RWPE1 (cell line): ENCODE results near the gene OR8A1.

ENCODE experiments used
- CTCF ChIA-PET: fragments of 350-600 bp; sonication (Branson Sonifier 250); formaldehyde crosslinking; extraction: SDS; loops from one replicate; lab custom pipeline; 2021; lab: Yijun Ruan, JAX
- POLR2A ChIA-PET: fragments of 400-600 bp; formaldehyde crosslinking; extraction: SDS; loops from one replicate; lab custom pipeline; 2020; ENCODE audit warnings: antibody characterized with exemption; ENCODE audit not compliant: low non-redundant PET; lab: Yijun Ruan, JAX
- DNase-seq: peaks from one replicate; pipeline ENCODE4 v3.0.0; 2012; ENCODE audit warnings: low spot score
- H3K27ac ChIP-seq: fragments of 450-650 bp; 2 replicates; pipeline ENCODE4 v1.5.1; 2017
- CTCF ChIP-seq: fragments of 450-650 bp; conservative IDR thresholded peaks from 2 replicates; pipeline ENCODE4 v1.5.1; 2017; ENCODE audit warnings: low read depth, mild to moderate bottlenecking

OR8A1 gene

DNA sequence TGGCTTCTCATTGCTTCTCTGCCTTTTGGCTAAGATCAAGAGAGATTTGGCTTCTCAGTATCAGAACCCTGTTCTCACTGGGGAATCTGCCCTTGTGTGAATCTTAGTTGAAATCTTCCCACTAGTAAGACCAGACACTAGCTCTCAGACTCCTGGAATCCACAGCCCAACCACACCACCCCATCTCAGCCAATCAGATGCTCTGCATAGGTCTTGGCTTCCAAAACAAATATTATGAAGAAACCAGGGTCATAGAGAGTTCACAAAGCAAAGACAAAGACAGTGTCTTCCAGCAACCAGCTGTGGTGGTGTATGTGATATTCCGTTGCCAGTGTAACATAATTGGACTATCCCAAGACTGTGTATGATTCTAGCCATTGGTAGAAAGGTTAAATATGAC lies 31.8 kb upstream of the OR8A1 start:
- DNase-seq, result no peak
- ChIA-PET POLR2A (no interaction called here), CTCF (no interaction called here)
- H3K27ac ChIP-seq, result no peak overlapping the region
- no peak for TF ChIP-seq CTCF

- H3K27ac ChIP-seq, result no peak overlapping the region
- POLR2A ChIA-PET, result no interaction called here
- no peak for DNase-seq
- TF ChIP-seq CTCF, result no peak
- CTCF ChIA-PET, result no interaction called here
Measured at GRCh38 chr11:124541204-124541603, 28.6 kb upstream of the OR8A1 start.

- no peak overlapping the region for H3K27ac ChIP-seq
- CTCF ChIA-PET, result interaction anchor here (0.6 to 1.0 kb wide), 2 partner anchors 43 to 82 kb away, joined by 3 read pairs; no protein-coding TSS in a partner anchor
- no peak for DNase-seq
- POLR2A ChIA-PET, result no interaction called here
- TF ChIP-seq CTCF, result no peak
Measured at GRCh38 chr11:124543145-124543544, 26.7 kb upstream of the OR8A1 start.

DNA sequence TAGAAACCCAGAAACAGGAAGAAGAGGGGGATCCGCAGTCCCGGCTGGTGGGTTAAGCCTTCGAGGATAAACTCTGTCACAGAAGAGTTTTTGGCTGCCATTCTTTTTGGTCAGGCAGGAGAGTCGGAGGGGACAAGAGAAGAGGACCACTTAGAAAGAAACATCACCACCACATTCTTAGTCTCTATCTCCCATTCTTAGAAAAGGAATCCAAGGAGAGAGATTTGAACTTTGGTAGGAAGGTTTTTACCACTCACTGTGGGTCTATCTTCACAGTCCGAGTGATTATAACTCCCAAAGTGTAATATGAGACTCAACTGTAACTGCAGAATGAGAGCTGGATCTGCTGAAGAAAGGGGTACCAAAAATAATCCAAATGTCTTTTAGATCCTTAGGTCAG lies 26.2 kb upstream of the OR8A1 start, which contains the start of gene OR8B12:
OR8B12 (minus strand) TSS at position 101 of the 400 bp plus-strand sequence; CDS start at position 101, 0 bp downstream.
- no peak for DNase-seq
- ChIA-PET CTCF (no interaction called here), POLR2A (no interaction called here)
- no peak for TF ChIP-seq CTCF
- H3K27ac ChIP-seq, result no peak within 1 kb of the TSS

DNA sequence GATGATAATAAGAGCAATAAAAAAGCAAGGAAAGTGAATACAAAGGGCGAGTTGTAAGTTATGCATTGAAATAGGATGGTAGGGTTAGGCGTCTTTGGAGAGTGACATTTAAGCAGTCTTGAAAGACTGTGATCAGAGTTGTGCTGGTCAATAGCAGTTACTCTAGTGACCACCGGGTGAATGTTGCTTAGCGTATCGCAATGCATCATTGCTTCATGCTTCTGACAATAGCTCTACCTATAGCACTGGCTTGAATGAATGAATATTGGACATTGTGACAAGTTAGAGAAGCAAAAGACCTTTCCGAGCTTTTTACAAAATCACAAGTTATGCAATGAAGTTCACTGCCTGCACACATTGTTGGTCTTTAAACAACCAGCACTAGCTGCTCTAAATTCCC lies 18.6 kb upstream of the OR8A1 start:
- DNase-seq, result no peak
- ChIA-PET POLR2A (no interaction called here), CTCF (no interaction called here)
- TF ChIP-seq CTCF, result no peak
- no peak overlapping the region for H3K27ac ChIP-seq

DNA sequence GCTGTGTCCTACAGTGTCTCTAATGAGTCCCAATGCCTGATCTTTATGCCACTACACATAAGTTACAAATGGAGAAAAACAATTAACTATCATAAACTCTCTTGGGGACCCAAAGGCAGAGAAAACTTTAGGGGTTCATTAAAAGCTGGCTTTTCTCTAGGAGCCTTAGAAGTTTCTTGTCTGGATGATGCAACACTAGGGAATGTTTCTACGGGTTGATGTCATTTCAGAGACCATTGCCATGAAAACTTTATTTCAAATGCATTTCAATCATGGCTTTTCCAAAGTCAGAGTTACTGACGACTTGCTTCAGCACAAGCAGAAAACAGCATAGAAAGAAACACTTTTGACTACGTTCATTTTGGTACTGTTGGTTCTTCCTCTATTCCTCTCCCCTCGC lies 17.8 kb upstream of the OR8A1 start:
- ChIA-PET POLR2A (no interaction called here), CTCF (no interaction called here)
- no peak for DNase-seq
- H3K27ac ChIP-seq, result no peak overlapping the region
- TF ChIP-seq CTCF, result no peak

DNA sequence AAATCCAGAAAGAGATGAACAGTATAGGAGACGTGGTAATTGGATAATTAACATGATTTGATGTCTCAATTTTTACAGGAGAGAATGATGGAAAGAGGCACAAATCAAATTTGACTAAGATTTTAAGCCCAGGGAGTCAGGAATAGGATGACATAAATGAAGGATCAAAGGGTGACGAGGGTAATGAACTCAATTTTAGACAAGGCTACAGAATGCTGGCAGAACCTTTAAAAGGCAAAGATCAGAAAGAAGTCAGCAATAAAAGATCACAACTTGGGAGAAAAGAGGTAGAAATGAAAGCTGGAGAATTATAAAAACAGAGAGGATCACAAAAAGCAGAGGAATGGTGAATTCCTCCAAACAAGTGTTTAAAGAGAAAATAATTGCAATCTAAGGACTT lies 13.0 kb upstream of the OR8A1 start:
- ChIA-PET POLR2A (no interaction called here), CTCF (interaction anchor here (0.6 kb wide), 2 partner anchors 168 to 209 kb away, joined by 3 to 4 read pairs; no protein-coding TSS in a partner anchor)
- DNase-seq, result no peak
- H3K27ac ChIP-seq, result no peak overlapping the region
- no peak for TF ChIP-seq CTCF
